Karpas-422 (cell line): ENCODE data around the gene GPR171. TPM values are rescaled to one million over a fixed set of nuclear protein-coding genes. Genes with fewer than 3 reads are reported as not detected.

Experiments
- DNase-seq: peaks from one replicate; pipeline ENCODE4 v3.0.0-alpha.2; 2015
- H2AFZ ChIP-seq: fragments of 200-600 bp; sonication (generic); 2 replicates; pipeline ENCODE4 v1.6.1; 2014; ENCODE audit warnings: antibody characterized with exemption, low read length, mixed read lengths
- H3K27ac ChIP-seq: fragments of 200-600 bp; sonication (generic); 2 replicates; pipeline ENCODE4 v1.5.1; 2014; ENCODE audit warnings: mild to moderate bottlenecking, low read length, moderate library complexity
- H3K27me3 ChIP-seq: fragments of 200-600 bp; sonication (generic); 2 replicates; pipeline ENCODE4 v1.6.1; 2014; ENCODE audit warnings: low read length, mixed read lengths
- H3K36me3 ChIP-seq: fragments of 200-600 bp; sonication (generic); 2 replicates; pipeline ENCODE4 v1.6.1; 2014; ENCODE audit warnings: low read length, mixed read lengths; ENCODE audit not compliant: insufficient read depth
- H3K4me1 ChIP-seq: fragments of 200-600 bp; sonication (generic); 2 replicates; pipeline ENCODE4 v1.6.1; 2014; ENCODE audit warnings: mild to moderate bottlenecking, low read length, mixed read lengths
- H3K4me2 ChIP-seq: fragments of 200-600 bp; sonication (generic); 2 replicates; pipeline ENCODE4 v1.6.1; 2014; ENCODE audit warnings: low read length, low read depth, mild to moderate bottlenecking; ENCODE audit not compliant: poor library complexity, severe bottlenecking
- H3K4me3 ChIP-seq: fragments of 200-600 bp; sonication (generic); 2 replicates; pipeline ENCODE4 v1.5.1; 2014; ENCODE audit warnings: mild to moderate bottlenecking, antibody characterized with exemption, low read length, mixed read lengths
- H3K79me2 ChIP-seq: fragments of 200-600 bp; sonication (generic); 2 replicates; pipeline ENCODE4 v1.6.1; 2014; ENCODE audit warnings: mild to moderate bottlenecking, low read length, mixed read lengths
- H3K9ac ChIP-seq: fragments of 200-600 bp; sonication (generic); 2 replicates; pipeline ENCODE4 v1.6.0; 2014; ENCODE audit warnings: low read length
- H3K9me2 ChIP-seq: fragments of 200-600 bp; sonication (generic), shearing (Covaris generic); replicated peaks from 2 replicates; pipeline ENCODE4 v1.6.0; 2014; ENCODE audit warnings: mild to moderate bottlenecking, low read length, moderate library complexity; ENCODE audit not compliant: insufficient read depth
- H3K9me3 ChIP-seq: fragments of 300-700, 200-600 bp; sonication (generic); 2 replicates; pipeline ENCODE4 v1.6.1; 2014; ENCODE audit warnings: low read length, mixed read lengths
- H4K20me1 ChIP-seq: fragments of 200-600 bp; sonication (generic); 2 replicates; pipeline ENCODE4 v1.6.1; 2014; ENCODE audit warnings: mild to moderate bottlenecking, antibody characterized with exemption, low read length, low read depth; ENCODE audit not compliant: insufficient read depth
- total RNA-seq: library from RNA; depleted of rRNA; stranded (reverse); fragments of >200 nt; shearing (Covaris generic); gene quantifications from 2 replicates; pipeline ENCODE4 v1.2.3, GENCODE V29; 2014; ENCODE audit warnings: low replicate concordance

Gene GPR171
- total RNA-seq, 1 experiment from 2014 or later: not detected

DNA sequence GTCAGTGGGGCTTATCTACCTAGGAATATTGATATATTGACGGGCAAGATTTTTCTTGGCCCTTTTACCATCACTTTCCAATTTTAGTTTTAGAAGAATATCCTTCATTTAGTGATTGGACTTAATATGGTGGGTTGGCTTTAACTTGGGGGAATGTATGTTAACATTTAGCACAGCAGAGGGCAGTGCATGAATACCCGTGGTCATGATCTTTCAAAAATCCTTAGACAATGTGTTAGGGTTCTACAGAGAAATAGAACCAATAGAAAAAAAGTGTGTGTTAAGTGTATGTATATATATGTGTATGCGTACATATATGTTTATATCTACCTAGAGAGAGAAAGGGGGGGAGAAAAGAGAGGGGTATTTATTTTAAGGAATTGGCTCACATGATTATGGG lies 36.9 kb downstream of the GPR171 start:
- no peaks in the 10 kb centered on the region for H3K27me3 ChIP-seq
- peak; percentile 47 for DNase-seq
- no peaks in the 10 kb centered on the region for H3K9me2 ChIP-seq
- H3K9ac ChIP-seq: no peak overlapping the region
- H3K4me1 ChIP-seq: peaks cover 3% of the 10 kb centered on the region; the same call in 1 of the 2 replicates
- no peaks in the 10 kb centered on the region for H3K9me3 ChIP-seq
- H3K27ac ChIP-seq: no peak overlapping the region
- H3K36me3 ChIP-seq: no peaks in the 10 kb centered on the region
- H4K20me1 ChIP-seq: no peaks in the 10 kb centered on the region
- H3K4me2 ChIP-seq: no peak overlapping the region
- H3K4me3 ChIP-seq: no peak overlapping the region
- no peaks in the 10 kb centered on the region for H3K79me2 ChIP-seq
- no peak overlapping the region for H2AFZ ChIP-seq

- H3K9me2 ChIP-seq: no peaks in the 10 kb centered on the region
- no peaks in the 10 kb centered on the region for H4K20me1 ChIP-seq
- no peak overlapping the region for H3K4me2 ChIP-seq
- H3K27me3 ChIP-seq: no peaks in the 10 kb centered on the region
- H3K79me2 ChIP-seq: no peaks in the 10 kb centered on the region
- no peak overlapping the region for H3K9ac ChIP-seq
- no peak overlapping the region for H3K27ac ChIP-seq
- no peaks in the 10 kb centered on the region for H3K36me3 ChIP-seq
- no peaks in the 10 kb centered on the region for H3K9me3 ChIP-seq
- H3K4me1 ChIP-seq: peaks cover 3% of the 10 kb centered on the region; the same call in 1 of the 2 replicates
- no peak overlapping the region for H2AFZ ChIP-seq
- no peak overlapping the region for H3K4me3 ChIP-seq
- no peak for DNase-seq
Observed at GRCh38 chr3:151165226-151165625, 37.8 kb downstream of the GPR171 start.

GRCh38 chr3:151159806-151160205 lies 43.2 kb downstream of the GPR171 start:
- Histone ChIP-seq H3K4me1 (no peaks in the 10 kb centered on the region), H3K79me2 (no peaks in the 10 kb centered on the region), H4K20me1 (no peaks in the 10 kb centered on the region), H3K9ac (no peak overlapping the region), H3K27ac (no peak overlapping the region), H3K27me3 (no peaks in the 10 kb centered on the region), H3K9me3 (no peaks in the 10 kb centered on the region), H3K9me2 (no peaks in the 10 kb centered on the region), H3K4me3 (no peak overlapping the region), H3K36me3 (no peaks in the 10 kb centered on the region), H3K4me2 (no peak overlapping the region), H2AFZ (no peak overlapping the region)
- DNase-seq: no peak

GRCh38 chr3:151156618-151157216 lies 46.3 kb downstream of the GPR171 start:
- H3K9ac ChIP-seq: no peak overlapping the region
- H3K27me3 ChIP-seq: no peaks in the 10 kb centered on the region
- H3K4me3 ChIP-seq: no peak overlapping the region
- no peaks in the 10 kb centered on the region for H3K9me3 ChIP-seq
- no peak overlapping the region for H3K4me2 ChIP-seq
- peak; percentile 80 for DNase-seq
- H3K4me1 ChIP-seq: no peaks in the 10 kb centered on the region
- no peak overlapping the region for H3K27ac ChIP-seq
- no peaks in the 10 kb centered on the region for H4K20me1 ChIP-seq
- no peaks in the 10 kb centered on the region for H3K36me3 ChIP-seq
- no peaks in the 10 kb centered on the region for H3K79me2 ChIP-seq
- H3K9me2 ChIP-seq: no peaks in the 10 kb centered on the region
- H2AFZ ChIP-seq: no peak overlapping the region

GRCh38 chr3:151155409-151156128 lies 47.4 kb downstream of the GPR171 start:
- H3K4me2 ChIP-seq: no peak overlapping the region
- H3K9me3 ChIP-seq: no peaks in the 10 kb centered on the region
- no peak overlapping the region for H2AFZ ChIP-seq
- no peak overlapping the region for H3K4me3 ChIP-seq
- H3K27ac ChIP-seq: no peak overlapping the region
- no peaks in the 10 kb centered on the region for H3K27me3 ChIP-seq
- no peak overlapping the region for H3K9ac ChIP-seq
- no peak for DNase-seq
- H4K20me1 ChIP-seq: no peaks in the 10 kb centered on the region
- no peaks in the 10 kb centered on the region for H3K9me2 ChIP-seq
- no peaks in the 10 kb centered on the region for H3K36me3 ChIP-seq
- H3K79me2 ChIP-seq: no peaks in the 10 kb centered on the region
- H3K4me1 ChIP-seq: no peaks in the 10 kb centered on the region

GRCh38 chr3:151154566-151154965 lies 48.5 kb downstream of the GPR171 start:
- no peak overlapping the region for H3K9ac ChIP-seq
- H3K79me2 ChIP-seq: no peaks in the 10 kb centered on the region
- H4K20me1 ChIP-seq: no peaks in the 10 kb centered on the region
- no peaks in the 10 kb centered on the region for H3K36me3 ChIP-seq
- no peak overlapping the region for H3K4me2 ChIP-seq
- no peak for DNase-seq
- no peaks in the 10 kb centered on the region for H3K4me1 ChIP-seq
- H2AFZ ChIP-seq: no peak overlapping the region
- H3K27ac ChIP-seq: no peak overlapping the region
- H3K27me3 ChIP-seq: no peaks in the 10 kb centered on the region
- H3K9me3 ChIP-seq: no peaks in the 10 kb centered on the region
- no peaks in the 10 kb centered on the region for H3K9me2 ChIP-seq
- no peak overlapping the region for H3K4me3 ChIP-seq

DNA sequence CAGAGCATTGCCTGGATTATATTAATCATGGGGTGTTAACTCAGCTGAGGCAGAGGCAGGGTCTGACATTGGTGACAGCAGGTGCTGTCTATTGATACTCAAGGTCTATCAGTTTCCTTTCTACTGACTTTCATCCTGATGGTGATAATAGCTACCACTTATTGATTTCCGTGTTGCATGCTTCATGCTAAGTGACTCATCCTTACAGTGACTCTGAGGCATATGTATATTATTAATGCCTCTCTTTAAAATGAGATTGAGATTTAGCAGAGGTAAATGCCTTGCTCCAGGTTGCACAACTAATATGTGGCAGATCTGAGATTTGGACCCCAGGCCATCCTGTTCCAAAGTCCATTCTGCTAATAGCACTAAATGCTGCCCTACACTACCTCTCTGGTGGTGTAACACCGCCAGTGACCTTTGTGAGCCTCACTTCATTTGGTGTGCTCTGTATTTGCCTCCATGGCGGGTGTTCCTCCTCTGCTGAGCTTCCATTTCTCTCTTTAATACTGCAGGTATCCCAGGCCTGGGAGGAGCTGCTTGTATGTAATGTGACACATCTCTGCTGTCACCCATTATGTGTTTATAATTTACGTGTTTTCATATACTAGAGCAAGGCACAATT lies 50.4 kb downstream of the GPR171 start:
- H3K9ac ChIP-seq: no peak overlapping the region
- no peaks in the 10 kb centered on the region for H3K36me3 ChIP-seq
- no peaks in the 10 kb centered on the region for H3K79me2 ChIP-seq
- H3K9me2 ChIP-seq: no peaks in the 10 kb centered on the region
- no peaks in the 10 kb centered on the region for H3K9me3 ChIP-seq
- DNase-seq: no peak
- no peak overlapping the region for H2AFZ ChIP-seq
- no peaks in the 10 kb centered on the region for H4K20me1 ChIP-seq
- no peaks in the 10 kb centered on the region for H3K4me1 ChIP-seq
- no peak overlapping the region for H3K27ac ChIP-seq
- H3K27me3 ChIP-seq: no peaks in the 10 kb centered on the region
- no peak overlapping the region for H3K4me3 ChIP-seq
- H3K4me2 ChIP-seq: no peak overlapping the region
